Esophagus squamous epithelium (tissue), 4 donors: ENCODE results near the gene OPCML.

Source experiments
- POLR2A ChIP-seq, 4 donors: fragments of 450-650 bp; IDR thresholded peaks; one replicate each; pipeline ENCODE4 v1.6.1; 2017; ENCODE audit warnings: antibody characterized with exemption in 4 of 4, mild to moderate bottlenecking in 4 of 4, moderate library complexity in 3 of 4
- TF ChIP-seq, protein P1 (sequence below), 6 experiments: fragments of 450-650 bp in 4 of 6; fragments of 200-600 bp in 2 of 6; sonication (generic) in 2 of 6; IDR thresholded peaks; one replicate each; pipeline ENCODE4 v1.5.1; 2016 to 2019; ENCODE audit warnings: antibody characterized with exemption in 6 of 6, mild to moderate bottlenecking in 4 of 6, moderate library complexity in 4 of 6

DNA sequence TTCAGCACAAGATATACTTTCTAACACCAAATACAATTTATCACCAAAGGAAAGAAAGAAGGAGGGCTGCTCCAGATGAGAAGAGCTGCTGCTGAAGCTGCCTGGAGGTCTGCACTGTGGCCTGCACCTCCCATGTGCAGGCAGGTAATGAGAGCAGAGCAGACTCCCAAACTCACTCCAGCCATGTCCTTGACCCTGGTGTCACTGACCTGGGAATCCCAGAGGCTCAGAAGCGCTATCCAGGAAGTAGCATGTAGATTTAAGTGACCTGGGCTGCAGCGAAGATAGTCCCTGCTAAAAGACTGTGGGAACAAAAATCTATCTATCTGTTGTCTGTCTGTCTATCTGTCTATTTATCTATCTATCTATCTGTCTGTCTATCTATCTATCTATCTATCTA is 816.3 kb downstream of the OPCML start:
- TF ChIP-seq, protein P1, sequence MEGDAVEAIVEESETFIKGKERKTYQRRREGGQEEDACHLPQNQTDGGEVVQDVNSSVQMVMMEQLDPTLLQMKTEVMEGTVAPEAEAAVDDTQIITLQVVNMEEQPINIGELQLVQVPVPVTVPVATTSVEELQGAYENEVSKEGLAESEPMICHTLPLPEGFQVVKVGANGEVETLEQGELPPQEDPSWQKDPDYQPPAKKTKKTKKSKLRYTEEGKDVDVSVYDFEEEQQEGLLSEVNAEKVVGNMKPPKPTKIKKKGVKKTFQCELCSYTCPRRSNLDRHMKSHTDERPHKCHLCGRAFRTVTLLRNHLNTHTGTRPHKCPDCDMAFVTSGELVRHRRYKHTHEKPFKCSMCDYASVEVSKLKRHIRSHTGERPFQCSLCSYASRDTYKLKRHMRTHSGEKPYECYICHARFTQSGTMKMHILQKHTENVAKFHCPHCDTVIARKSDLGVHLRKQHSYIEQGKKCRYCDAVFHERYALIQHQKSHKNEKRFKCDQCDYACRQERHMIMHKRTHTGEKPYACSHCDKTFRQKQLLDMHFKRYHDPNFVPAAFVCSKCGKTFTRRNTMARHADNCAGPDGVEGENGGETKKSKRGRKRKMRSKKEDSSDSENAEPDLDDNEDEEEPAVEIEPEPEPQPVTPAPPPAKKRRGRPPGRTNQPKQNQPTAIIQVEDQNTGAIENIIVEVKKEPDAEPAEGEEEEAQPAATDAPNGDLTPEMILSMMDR (IDR thresholded peaks at IDR 0.05), result no peak
- no peak for TF ChIP-seq POLR2A (IDR thresholded peaks at IDR 0.05)
